Subcutaneous abdominal adipose tissue (tissue), 5 donors: Measurements from ENCODE around the gene LRRK1.
"Not testable (repeated sequence)": the region's sequence is repeated elsewhere in the genome, so short reads cannot be mapped to it uniquely, and the experiment has no call there.

ENCODE experiments used
- H3K27ac ChIP-seq: one replicate; pipeline ENCODE4 v1.7.0; 2013; ENCODE audit warnings: low read depth, mild to moderate bottlenecking, inconsistent platforms, low read length, moderate library complexity
- H3K27me3 ChIP-seq, 5 donors: one replicate each; pipeline ENCODE4 v1.7.0; 2013; ENCODE audit warnings: low read length in 5 of 5, inconsistent platforms in 1 of 5; ENCODE audit not compliant: control insufficient read depth in 5 of 5, insufficient read depth in 4 of 5
- H3K36me3 ChIP-seq, 5 donors: one replicate each; pipeline ENCODE4 v1.7.0; 2013; ENCODE audit warnings: low read length in 5 of 5; ENCODE audit not compliant: control insufficient read depth in 5 of 5, insufficient read depth in 5 of 5
- H3K4me1 ChIP-seq, 5 donors: one replicate each; pipeline ENCODE4 v1.7.0; 2013; ENCODE audit warnings: low read length in 5 of 5, mild to moderate bottlenecking in 3 of 5, moderate library complexity in 1 of 5; ENCODE audit not compliant: control insufficient read depth in 5 of 5, insufficient read depth in 5 of 5
- H3K4me3 ChIP-seq, 5 donors: one replicate each; pipeline ENCODE4 v1.7.0; 2013; ENCODE audit warnings: low read length in 5 of 5, low read depth in 1 of 5
- H3K9ac ChIP-seq, 5 donors: one replicate each; pipeline ENCODE4 v1.7.0; 2013; ENCODE audit warnings: low read length in 5 of 5, mild to moderate bottlenecking in 4 of 5, moderate library complexity in 3 of 5
- H3K9me3 ChIP-seq, 5 donors: one replicate each; pipeline ENCODE4 v1.7.0; 2013; ENCODE audit warnings: low read length in 5 of 5; ENCODE audit not compliant: control insufficient read depth in 5 of 5
- donor health status: healthy.
- donor health status: healthy.
- donor health status: healthy.
- donor health status: healthy.
- donor health status: healthy.

Gene LRRK1

DNA sequence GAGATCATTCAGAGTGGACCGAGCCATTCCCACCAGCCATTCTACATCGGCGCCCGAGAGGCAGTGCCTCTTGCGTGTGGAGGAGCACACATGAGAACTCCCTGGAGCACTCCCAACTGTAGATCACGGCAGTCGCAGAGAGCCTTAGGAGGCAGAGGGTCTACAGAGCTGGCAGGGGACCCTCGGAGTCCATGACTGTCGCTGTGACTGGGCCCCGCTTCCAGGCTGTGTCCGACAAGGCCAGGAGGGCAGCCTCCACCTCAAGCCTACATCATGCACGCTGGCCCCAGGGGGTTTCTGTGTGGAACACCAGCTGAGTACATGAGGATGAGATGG, 173.7 kb downstream of the LRRK1 start:
- Histone ChIP-seq H3K9me3 (peaks cover 0 to 4% (median 0%) of the 10 kb centered on the region in 5 donors), H3K36me3 (no peaks in the 10 kb centered on the region), H3K27me3 (peaks cover 0 to 2% (median 0%) of the 10 kb centered on the region in 5 donors), H3K9ac (no peak overlapping the region), H3K4me3 (no peak overlapping the region), H3K4me1 (peaks cover 3 to 44% (median 20%) of the 10 kb centered on the region in 5 donors), H3K27ac (no peak overlapping the region)

DNA sequence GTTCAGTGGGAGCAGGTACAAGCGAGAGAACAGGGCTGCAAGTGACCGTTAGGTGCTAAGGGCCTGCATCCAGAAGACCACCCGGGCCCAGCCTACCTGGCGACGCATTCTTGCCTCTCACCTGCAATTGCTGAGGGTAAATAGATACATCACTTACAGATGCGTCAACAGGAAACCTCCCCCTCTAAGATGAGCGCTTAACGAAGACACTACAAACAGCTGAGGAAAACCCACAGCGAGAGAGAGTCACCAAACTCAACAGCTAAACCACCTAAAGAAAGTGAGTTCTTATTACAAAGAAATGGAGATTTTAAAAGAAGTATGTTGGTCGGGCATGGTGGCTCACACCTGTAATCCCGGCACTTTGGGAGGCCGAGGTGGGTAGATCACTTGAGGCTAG, 174.8 kb downstream of the LRRK1 start:
- H3K9me3 ChIP-seq = peaks cover 0 to 4% (median 0%) of the 10 kb centered on the region in 5 donors
- peaks cover 3 to 35% (median 16%) of the 10 kb centered on the region in 5 donors for H3K4me1 ChIP-seq

DNA sequence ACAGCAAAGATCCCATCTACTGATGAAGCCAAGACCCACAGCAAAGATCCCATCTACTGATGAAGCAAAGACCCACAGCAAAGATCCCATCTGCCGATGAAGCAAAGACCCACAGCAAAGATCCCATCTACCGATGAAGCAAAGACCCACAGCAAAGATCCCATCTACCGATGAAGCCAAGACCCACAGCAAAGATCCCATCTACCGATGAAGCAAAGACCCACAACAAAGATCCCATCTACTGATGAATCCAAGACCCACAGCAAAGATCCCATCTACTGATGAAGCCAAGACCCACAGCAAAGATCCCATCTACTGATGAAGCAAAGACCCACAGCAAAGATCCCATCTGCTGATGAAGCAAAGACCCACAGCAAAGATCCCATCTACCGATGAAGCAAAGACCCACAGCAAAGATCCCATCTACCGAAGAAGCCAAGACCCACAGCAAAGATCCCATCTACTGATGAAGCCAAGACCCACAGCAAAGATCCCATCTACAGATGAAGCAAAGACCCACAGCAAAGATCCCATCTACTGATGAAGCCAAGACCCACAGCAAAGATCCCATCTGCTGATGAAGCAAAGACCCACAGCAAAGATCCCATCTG, 176.7 kb downstream of the LRRK1 start:
- not testable (repeated sequence) for H3K27me3 ChIP-seq, H3K4me3 ChIP-seq, H3K9ac ChIP-seq

More for the DNA sequence above, 174.8 kb downstream of the LRRK1 start:
- H3K27me3 ChIP-seq = peaks cover 0 to 2% (median 0%) of the 10 kb centered on the region in 5 donors
- H3K36me3 ChIP-seq = no peaks in the 10 kb centered on the region
- H3K9ac ChIP-seq = no peak overlapping the region
- H3K4me3 ChIP-seq = no peak overlapping the region
- no peak overlapping the region for H3K27ac ChIP-seq

DNA sequence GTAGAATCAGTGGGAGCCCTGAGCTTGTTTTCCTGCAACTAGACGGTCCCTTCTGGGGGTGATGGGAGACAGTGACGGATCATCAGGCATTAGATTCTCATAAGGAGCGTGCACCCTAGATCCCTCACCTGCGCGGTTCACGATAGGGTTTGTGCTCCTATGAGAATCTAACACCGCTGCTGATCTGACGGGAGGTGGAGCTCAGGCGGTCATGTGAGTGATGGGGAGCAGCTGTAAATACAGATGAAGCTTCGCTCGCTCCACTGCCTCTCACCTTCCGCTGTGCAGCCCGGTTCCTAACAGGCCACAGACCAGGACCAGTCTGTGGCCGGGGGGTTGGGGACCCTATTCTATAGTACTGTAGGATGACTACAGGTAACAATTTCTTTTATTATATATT, 178.0 kb downstream of the LRRK1 start:
- Histone ChIP-seq H3K4me1 (peaks cover 0 to 8% (median 4%) of the 10 kb centered on the region in 5 donors), H3K9ac (no peak overlapping the region), H3K4me3 (no peak overlapping the region), H3K27me3 (no peaks in the 10 kb centered on the region), H3K9me3 (peaks cover 0 to 4% (median 0%) of the 10 kb centered on the region in 5 donors), H3K36me3 (no peaks in the 10 kb centered on the region), H3K27ac (no peak overlapping the region)

More for the DNA sequence above, 176.7 kb downstream of the LRRK1 start:
- H3K36me3 ChIP-seq, H3K27ac ChIP-seq, H3K9me3 ChIP-seq: not testable (repeated sequence)
- H3K4me1 ChIP-seq = peaks cover 0 to 20% (median 12%) of the 10 kb centered on the region in 5 donors

DNA sequence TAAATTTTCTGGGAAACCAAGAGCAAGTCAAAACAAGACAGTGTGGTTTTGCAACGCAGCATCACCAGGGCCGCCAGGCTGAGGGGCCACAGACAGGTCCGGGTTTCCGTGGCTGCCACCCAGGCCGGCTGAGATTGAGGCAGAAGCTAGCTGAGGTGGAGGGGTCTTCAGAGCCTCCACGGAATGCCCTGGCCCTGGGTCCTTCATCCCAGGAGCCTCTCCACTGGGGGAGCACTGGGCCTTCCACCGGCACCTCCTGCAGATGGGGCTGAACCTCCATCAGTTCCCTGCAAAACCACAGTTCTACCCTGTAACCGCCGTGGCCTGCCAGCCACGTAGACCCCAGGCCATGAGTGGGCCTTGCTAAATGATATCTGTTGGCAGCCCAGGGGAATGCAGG, 180.0 kb downstream of the LRRK1 start:
- Histone ChIP-seq H3K4me1 (no peaks in the 10 kb centered on the region), H3K27ac (no peak overlapping the region), H3K36me3 (no peaks in the 10 kb centered on the region), H3K4me3 (no peak overlapping the region), H3K9ac (no peak overlapping the region), H3K27me3 (no peaks in the 10 kb centered on the region), H3K9me3 (peaks cover 0 to 4% (median 0%) of the 10 kb centered on the region in 5 donors)

DNA sequence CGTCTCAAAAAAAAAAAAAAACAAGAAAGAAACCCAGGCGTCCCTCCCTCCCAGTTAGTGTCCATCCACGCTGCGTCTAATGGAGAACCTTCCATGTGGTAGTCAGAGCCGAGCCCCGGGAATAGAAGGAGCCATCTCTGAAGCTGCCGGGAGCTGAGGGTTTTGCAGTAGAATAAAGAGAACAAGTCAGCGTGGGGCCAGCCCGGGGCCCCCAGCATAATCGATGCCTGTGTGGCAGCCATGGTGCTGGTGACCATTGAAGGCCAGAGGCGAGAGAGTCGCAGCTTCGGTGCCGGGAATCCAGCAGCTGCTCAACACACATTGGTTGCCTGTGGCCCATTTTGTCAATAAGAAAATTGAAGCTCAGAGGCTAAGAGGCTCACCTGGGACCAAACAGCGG, 181.0 kb downstream of the LRRK1 start:
- H3K27me3 ChIP-seq = no peaks in the 10 kb centered on the region

DNA sequence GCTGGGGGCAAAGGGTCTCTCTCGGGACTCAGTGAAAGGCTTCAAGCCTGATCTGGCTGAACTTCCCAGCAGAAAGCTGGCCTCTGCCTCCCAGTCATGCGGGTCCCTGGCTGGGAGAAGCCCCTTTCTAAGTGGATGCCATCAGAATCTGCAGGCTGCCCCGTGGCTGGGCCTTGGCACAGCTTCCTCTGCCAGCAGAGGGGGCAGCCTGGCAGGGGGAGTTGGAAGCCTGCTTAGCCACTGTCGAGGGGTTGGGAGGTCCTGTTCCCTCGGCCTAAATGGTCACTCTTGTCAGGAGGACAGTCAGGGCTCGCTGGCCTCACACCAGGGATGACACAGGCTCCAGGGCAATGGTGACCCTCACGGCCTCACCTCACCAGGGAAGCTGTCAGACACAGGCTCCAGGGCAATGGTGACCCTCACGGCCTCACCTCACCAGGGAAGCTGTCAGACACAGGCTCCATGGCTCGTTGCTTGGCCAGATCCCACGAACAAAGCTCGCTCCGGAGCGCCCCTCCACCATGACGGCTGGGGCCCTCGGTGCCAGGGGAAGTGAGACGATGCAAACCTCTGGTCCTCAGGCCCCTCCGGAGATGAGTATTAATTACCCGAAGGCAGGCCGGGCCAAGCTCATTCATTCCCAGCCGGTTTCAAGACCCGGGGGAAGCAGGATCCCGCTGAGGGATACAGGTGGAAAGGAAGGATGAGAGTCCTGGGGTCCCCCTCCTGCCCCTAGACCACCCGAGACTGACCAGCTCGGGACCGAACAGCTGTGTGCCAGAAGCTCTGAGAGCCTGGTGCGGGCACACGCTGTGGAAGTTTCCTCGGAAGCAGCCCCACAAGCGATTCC, 181.7 kb downstream of the LRRK1 start:
- no peak overlapping the region for H3K4me3 ChIP-seq
- H3K9ac ChIP-seq = no peak overlapping the region
- H3K4me1 ChIP-seq = no peaks in the 10 kb centered on the region
- no peaks in the 10 kb centered on the region for H3K27me3 ChIP-seq
- no peaks in the 10 kb centered on the region for H3K36me3 ChIP-seq
- peaks cover 0 to 4% (median 0%) of the 10 kb centered on the region in 5 donors for H3K9me3 ChIP-seq
- H3K27ac ChIP-seq = no peak overlapping the region

More for the DNA sequence above, 181.0 kb downstream of the LRRK1 start:
- Histone ChIP-seq H3K9me3 (peaks cover 0 to 4% (median 0%) of the 10 kb centered on the region in 5 donors), H3K36me3 (no peaks in the 10 kb centered on the region), H3K9ac (no peak overlapping the region), H3K27ac (no peak overlapping the region), H3K4me3 (no peak overlapping the region), H3K4me1 (no peaks in the 10 kb centered on the region)

DNA sequence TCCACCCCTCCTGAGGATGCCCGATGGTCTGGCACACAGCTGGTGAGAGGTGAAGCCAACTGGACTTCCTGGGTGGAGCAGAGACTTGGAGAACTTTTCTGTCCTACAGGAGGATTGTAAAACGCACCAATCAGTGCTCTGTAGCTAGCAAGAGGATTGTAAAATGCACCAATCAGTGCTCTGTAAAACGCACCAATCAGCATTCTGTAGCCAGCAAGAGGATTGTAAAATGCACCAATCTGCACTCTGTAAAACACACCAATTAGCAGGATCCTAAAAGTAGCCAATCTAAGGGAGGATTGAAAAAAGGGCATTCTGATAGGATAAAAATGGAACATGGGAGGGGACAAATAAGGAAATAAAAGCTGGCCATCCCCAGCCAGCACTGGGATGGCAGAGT, 182.5 kb downstream of the LRRK1 start:
- Histone ChIP-seq H3K27me3 (no peaks in the 10 kb centered on the region), H3K27ac (no peak overlapping the region), H3K36me3 (no peaks in the 10 kb centered on the region), H3K9me3 (peaks cover 0 to 4% (median 0%) of the 10 kb centered on the region in 5 donors), H3K4me1 (no peaks in the 10 kb centered on the region), H3K4me3 (no peak overlapping the region), H3K9ac (no peak overlapping the region)

DNA sequence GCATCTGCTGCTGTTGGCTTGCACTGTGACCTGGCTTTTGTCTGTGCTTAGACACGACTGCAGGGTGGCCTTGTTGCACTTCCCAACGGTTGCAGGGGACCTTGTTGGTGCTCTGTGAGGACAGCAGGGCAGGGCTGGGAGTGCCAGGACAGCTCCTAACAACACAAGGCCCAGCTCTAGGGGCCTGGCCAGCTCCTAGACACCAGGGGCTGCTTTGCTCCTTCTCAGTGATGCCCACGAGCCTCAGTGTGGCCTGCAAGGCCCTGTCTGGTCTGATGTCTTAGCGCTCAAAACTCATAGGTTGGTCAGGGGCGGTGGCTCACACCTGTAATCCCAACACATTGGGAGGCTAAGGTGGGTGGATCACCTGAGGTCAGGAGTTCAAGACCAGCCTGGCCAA, 183.6 kb downstream of the LRRK1 start:
- H3K9me3 ChIP-seq = peaks cover 0 to 4% (median 0%) of the 10 kb centered on the region in 5 donors

DNA sequence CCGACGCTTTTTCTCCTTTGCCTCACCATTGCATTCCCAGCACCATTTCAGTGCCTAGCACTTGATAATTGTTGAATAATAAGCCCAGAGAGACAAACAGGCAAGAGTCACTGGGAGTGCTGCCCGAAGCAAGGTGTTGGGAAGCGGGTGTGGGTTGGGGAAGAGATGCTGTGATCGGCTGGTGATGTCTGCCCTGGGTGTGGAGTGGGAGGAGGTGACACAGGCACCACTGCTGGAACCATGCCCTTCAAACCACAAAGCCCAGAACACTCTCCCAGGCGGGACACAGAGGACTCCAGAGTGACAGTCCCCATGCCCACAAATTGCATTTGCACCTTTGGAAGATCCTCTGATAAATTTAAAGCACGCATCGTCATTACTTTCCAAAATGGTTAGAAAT, 184.4 kb downstream of the LRRK1 start:
- H3K9ac ChIP-seq = no peak overlapping the region
- no peak overlapping the region for H3K27ac ChIP-seq
- H3K4me3 ChIP-seq = no peak overlapping the region
- no peaks in the 10 kb centered on the region for H3K27me3 ChIP-seq
- H3K36me3 ChIP-seq = no peaks in the 10 kb centered on the region
- H3K4me1 ChIP-seq = no peaks in the 10 kb centered on the region
- peaks cover 0 to 8% (median 0%) of the 10 kb centered on the region in 5 donors for H3K9me3 ChIP-seq

More for the DNA sequence above, 183.6 kb downstream of the LRRK1 start:
- no peaks in the 10 kb centered on the region for H3K4me1 ChIP-seq
- H3K4me3 ChIP-seq = no peak overlapping the region
- H3K36me3 ChIP-seq = no peaks in the 10 kb centered on the region
- no peak overlapping the region for H3K9ac ChIP-seq
- no peak overlapping the region for H3K27ac ChIP-seq
- no peaks in the 10 kb centered on the region for H3K27me3 ChIP-seq
